ENCODE results near the gene IFIT1B. TPM values are rescaled to one million over a fixed set of nuclear protein-coding genes. Genes with fewer than 3 reads are reported as not detected.

The IFIT1B gene
- polyA plus RNA-seq, 1 donor (not counting 4 experiments of a cell fraction or from before 2014, with no cell fraction given): not detected

GRCh38 chr10:89357096-89357495, 20.8 kb upstream of the IFIT1B start:
- Histone ChIP-seq H3K4me3 (ENCODE audit: control insufficient read depth in 2 of 3, extremely low read depth in 1 of 3, insufficient read depth in 2 of 3, low read depth in 1 of 3, low read length in 3 of 3) (no peak overlapping the region), H3K4me2 (ENCODE audit: control insufficient read depth, extremely low read depth, insufficient read depth, low read depth, low read length) (no peak overlapping the region), H3K79me2 (ENCODE audit: control insufficient read depth, insufficient read depth, low read length) (no peaks in the 10 kb centered on the region), H4K20me1 (ENCODE audit: control insufficient read depth, extremely low read depth, insufficient read depth, low read length) (no peaks in the 10 kb centered on the region), H3K9ac (ENCODE audit: control insufficient read depth, extremely low read depth, insufficient read depth, low read length) (no peak overlapping the region), H3K36me3 (ENCODE audit: control insufficient read depth in 2 of 2, extremely low read depth in 1 of 2, insufficient read depth in 2 of 2, low read length in 2 of 2) (no peaks in the 10 kb centered on the region), H3K9me3 (ENCODE audit: control insufficient read depth, low read depth, low read length) (no peaks in the 10 kb centered on the region), H3K27me3 (ENCODE audit: control insufficient read depth, extremely low read depth, insufficient read depth, low read length) (no peaks in the 10 kb centered on the region), H2AFZ (ENCODE audit: control insufficient read depth, low read length) (no peak overlapping the region), H3K27ac (ENCODE audit: control insufficient read depth, insufficient read depth, low read length) (no peak overlapping the region), H3K4me1 (ENCODE audit: control insufficient read depth, extremely low read depth, insufficient read depth, low read length) (peaks cover 12% of the 10 kb centered on the region), H3K9me1 (ENCODE audit: control insufficient read depth, extremely low read depth, insufficient read depth, low read length) (no peaks in the 10 kb centered on the region)
- dilution Hi-C loops (cut with MboI; ENCODE audit: extremely low pct_ligation_motif_present, low sequenced_read_pairs): no loop called here
- no peak for TF ChIP-seq EZH2 (IDR thresholded peaks at IDR 0.05; ENCODE audit: low read length)
- DNase-seq (ENCODE audit: low read depth, low spot score): no peak
- no peak for FAIRE-seq

GRCh38 chr10:89357975-89358374, 19.9 kb upstream of the IFIT1B start:
- FAIRE-seq (no peak), DNase-seq (ENCODE audit: low read depth, low spot score) (no peak)
- Histone ChIP-seq H3K27ac (ENCODE audit: control insufficient read depth, insufficient read depth, low read length) (no peak overlapping the region), H3K36me3 (ENCODE audit: control insufficient read depth in 2 of 2, extremely low read depth in 1 of 2, insufficient read depth in 2 of 2, low read length in 2 of 2) (no peaks in the 10 kb centered on the region), H3K4me3 (ENCODE audit: control insufficient read depth in 2 of 3, extremely low read depth in 1 of 3, insufficient read depth in 2 of 3, low read depth in 1 of 3, low read length in 3 of 3) (no peak overlapping the region), H3K4me1 (ENCODE audit: control insufficient read depth, extremely low read depth, insufficient read depth, low read length) (peaks cover 5% of the 10 kb centered on the region), H3K9me1 (ENCODE audit: control insufficient read depth, extremely low read depth, insufficient read depth, low read length) (no peaks in the 10 kb centered on the region), H4K20me1 (ENCODE audit: control insufficient read depth, extremely low read depth, insufficient read depth, low read length) (no peaks in the 10 kb centered on the region), H2AFZ (ENCODE audit: control insufficient read depth, low read length) (no peak overlapping the region), H3K4me2 (ENCODE audit: control insufficient read depth, extremely low read depth, insufficient read depth, low read depth, low read length) (no peak overlapping the region), H3K9me3 (ENCODE audit: control insufficient read depth, low read depth, low read length) (no peaks in the 10 kb centered on the region), H3K79me2 (ENCODE audit: control insufficient read depth, insufficient read depth, low read length) (no peaks in the 10 kb centered on the region), H3K27me3 (ENCODE audit: control insufficient read depth, extremely low read depth, insufficient read depth, low read length) (no peaks in the 10 kb centered on the region), H3K9ac (ENCODE audit: control insufficient read depth, extremely low read depth, insufficient read depth, low read length) (no peak overlapping the region)
- no peak for TF ChIP-seq EZH2 (IDR thresholded peaks at IDR 0.05; ENCODE audit: low read length)
- TF ChIP-seq CTCF (optimal IDR thresholded peaks at IDR 0.05 in 1 of 3, IDR thresholded peaks at IDR 0.05 in 1 of 3, conservative IDR thresholded peaks at IDR 0.05 in 1 of 3; ENCODE audit: extremely low read depth in 1 of 3, insufficient read depth in 2 of 3, low read length in 3 of 3): no peak
- dilution Hi-C loops (cut with MboI; ENCODE audit: extremely low pct_ligation_motif_present, low sequenced_read_pairs): no loop called here

- peaks cover 3% of the 10 kb centered on the region for H3K4me1 ChIP-seq (ENCODE audit: control insufficient read depth, extremely low read depth, insufficient read depth, low read length)
- H3K9me1 ChIP-seq (ENCODE audit: control insufficient read depth, extremely low read depth, insufficient read depth, low read length): no peaks in the 10 kb centered on the region
- no peak overlapping the region for H3K27ac ChIP-seq (ENCODE audit: control insufficient read depth, insufficient read depth, low read length)
- FAIRE-seq (no peak), DNase-seq (ENCODE audit: low read depth, low spot score) (no peak)
- no peak overlapping the region for H2AFZ ChIP-seq (ENCODE audit: control insufficient read depth, low read length)
- H3K4me2 ChIP-seq (ENCODE audit: control insufficient read depth, extremely low read depth, insufficient read depth, low read depth, low read length): no peak overlapping the region
- H3K27me3 ChIP-seq (ENCODE audit: control insufficient read depth, extremely low read depth, insufficient read depth, low read length): no peaks in the 10 kb centered on the region
- TF ChIP-seq EZH2 (IDR thresholded peaks at IDR 0.05; ENCODE audit: low read length) (no peak), CTCF (optimal IDR thresholded peaks at IDR 0.05 in 1 of 3, IDR thresholded peaks at IDR 0.05 in 1 of 3, conservative IDR thresholded peaks at IDR 0.05 in 1 of 3; ENCODE audit: extremely low read depth in 1 of 3, insufficient read depth in 2 of 3, low read length in 3 of 3) (no peak)
- no peaks in the 10 kb centered on the region for H3K36me3 ChIP-seq (ENCODE audit: control insufficient read depth in 2 of 2, extremely low read depth in 1 of 2, insufficient read depth in 2 of 2, low read length in 2 of 2)
- no peak overlapping the region for H3K4me3 ChIP-seq (ENCODE audit: control insufficient read depth in 2 of 3, extremely low read depth in 1 of 3, insufficient read depth in 2 of 3, low read depth in 1 of 3, low read length in 3 of 3)
- dilution Hi-C loops (cut with MboI; ENCODE audit: extremely low pct_ligation_motif_present, low sequenced_read_pairs): no loop called here
- no peaks in the 10 kb centered on the region for H3K79me2 ChIP-seq (ENCODE audit: control insufficient read depth, insufficient read depth, low read length)
- no peaks in the 10 kb centered on the region for H4K20me1 ChIP-seq (ENCODE audit: control insufficient read depth, extremely low read depth, insufficient read depth, low read length)
- no peaks in the 10 kb centered on the region for H3K9me3 ChIP-seq (ENCODE audit: control insufficient read depth, low read depth, low read length)
- no peak overlapping the region for H3K9ac ChIP-seq (ENCODE audit: control insufficient read depth, extremely low read depth, insufficient read depth, low read length)
Observed at GRCh38 chr10:89360157-89360556, 17.7 kb upstream of the IFIT1B start.
